Stimulated activated CD4-positive, alpha-beta T cell treated with anti-CD3 and anti-CD28 coated beads, TNF-alpha, amount 100 ng/mL, for 1 hour (primary cell): Measurements from ENCODE around the gene AURKB.
"Not testable (repeated sequence)": the region's sequence is repeated elsewhere in the genome, so short reads cannot be mapped to it uniquely, and the experiment has no call there.

ENCODE experiments used
- DNase-seq, 3 donors: peaks; one replicate each; pipeline ENCODE4 v3.0.0-alpha.2; 2020; ENCODE audit warnings: low read depth in 3 of 3, low spot score in 1 of 3

The AURKB gene

DNA sequence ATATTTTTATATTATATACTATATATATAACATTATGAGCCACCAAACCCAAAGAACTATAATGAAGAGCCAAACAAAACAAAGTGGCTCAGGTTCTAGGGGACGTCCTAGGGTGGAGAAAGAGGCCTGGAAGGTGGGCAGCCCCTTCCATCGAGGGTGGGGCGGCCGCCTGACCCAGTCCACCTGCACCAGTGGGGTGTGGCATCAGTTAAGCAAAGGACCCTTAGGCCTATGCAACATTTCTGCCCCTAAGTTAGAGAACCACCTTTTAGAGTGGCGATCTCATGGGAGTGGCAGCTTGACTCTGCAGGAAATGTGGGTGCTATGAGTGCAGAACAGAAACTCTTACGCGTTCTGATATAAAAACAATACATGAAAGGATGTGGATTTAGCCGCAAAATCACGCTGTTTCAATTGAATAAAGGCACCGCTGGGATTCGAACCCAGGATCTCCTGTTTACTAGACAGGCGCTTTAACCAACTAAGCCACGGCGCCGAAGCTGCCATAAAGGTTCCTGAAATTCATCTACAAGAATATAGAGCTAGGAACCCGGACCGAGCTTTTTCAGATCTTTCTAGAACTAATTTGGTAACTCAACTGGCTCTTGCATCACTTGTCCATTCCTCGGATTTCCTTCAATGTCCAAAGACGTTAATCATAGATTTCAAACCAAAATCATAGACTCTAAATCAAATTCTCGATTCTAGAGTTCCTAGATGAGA lies 15.6 kb upstream of the AURKB start:
- DNase-seq: peak in 2 of 3 donors; percentile 35 to 48

GRCh38 chr17:8224891-8225812 lies 14.8 kb upstream of the AURKB start:
- DNase-seq: no peak

DNA sequence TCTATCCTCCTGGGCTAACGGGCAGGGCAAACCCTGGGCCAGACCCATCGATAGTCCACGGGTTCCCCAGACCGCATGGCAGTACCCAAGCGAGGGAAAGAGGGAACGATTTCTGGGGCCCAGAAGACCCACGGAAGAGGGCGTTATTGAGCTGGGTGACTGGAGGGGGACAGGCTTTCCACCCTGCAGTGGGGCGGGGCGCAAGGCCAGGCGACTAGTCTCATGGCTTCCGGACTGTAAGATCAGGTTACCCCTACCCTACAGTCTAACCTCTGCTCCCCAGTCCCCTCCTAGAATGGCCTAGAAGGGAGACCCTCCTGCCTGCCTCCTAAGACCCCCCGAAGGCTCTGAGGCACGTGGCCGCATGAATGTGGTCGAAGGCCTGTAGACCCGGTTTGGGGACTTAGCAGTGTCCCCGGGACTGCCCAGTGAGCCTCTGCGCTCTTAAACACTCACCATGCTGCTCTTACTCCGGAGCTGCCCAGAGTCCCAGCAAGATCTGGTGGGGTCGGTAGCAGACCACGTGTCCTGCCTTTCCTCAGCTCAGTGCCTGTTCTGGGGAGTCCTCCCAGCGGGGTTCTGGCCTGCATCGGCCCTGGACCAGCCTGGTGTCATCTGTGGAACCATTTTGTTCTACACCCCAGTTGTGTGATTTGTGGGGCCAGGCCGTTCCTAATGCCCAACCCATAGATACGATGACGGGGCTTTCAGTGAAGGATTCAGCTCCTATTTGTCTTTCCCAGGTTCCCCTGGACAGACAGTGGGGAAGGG lies 13.2 kb upstream of the AURKB start:
- peak in 1 of 3 donors; percentile 37 for DNase-seq

DNA sequence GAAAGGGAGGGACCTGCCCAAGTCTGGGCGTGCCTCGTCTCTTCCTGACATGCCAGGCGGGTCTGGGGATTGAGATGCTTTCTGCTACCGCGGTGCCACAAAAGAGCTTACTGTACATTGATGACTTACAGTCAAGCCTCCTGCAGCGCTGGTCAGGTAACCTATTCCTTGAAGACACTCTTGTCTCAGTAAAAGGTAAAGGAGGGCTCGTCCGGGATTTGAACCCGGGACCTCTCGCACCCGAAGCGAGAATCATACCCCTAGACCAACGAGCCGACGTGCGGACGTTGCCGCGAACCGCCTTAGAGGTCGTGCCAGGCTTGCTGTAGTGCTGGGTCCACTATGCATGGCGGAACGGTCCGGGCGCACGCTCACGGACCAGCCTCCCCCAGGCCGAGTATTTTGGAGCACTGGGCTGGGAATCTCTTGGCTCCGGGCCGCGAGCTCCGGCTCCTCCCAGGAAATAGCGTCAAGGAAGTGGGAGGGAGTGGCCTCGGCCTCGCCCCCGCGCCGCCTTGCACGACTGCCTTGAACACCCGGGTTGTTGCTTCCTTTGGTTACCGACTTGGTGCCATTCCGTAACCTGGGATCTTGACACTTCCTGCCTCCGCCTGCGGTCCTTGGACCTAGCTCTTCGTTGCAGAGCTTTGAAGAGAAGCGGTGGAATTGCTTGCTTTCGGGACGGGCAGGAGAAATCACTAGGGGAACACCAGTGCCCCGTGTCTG lies 12.4 kb upstream of the AURKB start:
- DNase-seq: peak; percentile 72 to 90 (median 76)

DNA sequence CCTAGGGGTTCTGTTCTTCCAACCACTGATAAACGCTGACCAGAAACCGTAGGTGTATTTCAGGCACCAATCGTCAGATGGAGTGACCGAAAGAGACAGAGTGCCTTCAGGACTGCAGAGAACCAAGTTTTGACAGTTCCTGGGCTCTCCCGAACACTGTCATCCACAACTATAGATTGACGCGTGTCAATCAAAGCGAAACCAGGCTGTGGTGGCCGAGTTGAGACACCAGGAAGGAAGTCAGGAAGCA lies 11.9 kb upstream of the AURKB start:
- no peak for DNase-seq

DNA sequence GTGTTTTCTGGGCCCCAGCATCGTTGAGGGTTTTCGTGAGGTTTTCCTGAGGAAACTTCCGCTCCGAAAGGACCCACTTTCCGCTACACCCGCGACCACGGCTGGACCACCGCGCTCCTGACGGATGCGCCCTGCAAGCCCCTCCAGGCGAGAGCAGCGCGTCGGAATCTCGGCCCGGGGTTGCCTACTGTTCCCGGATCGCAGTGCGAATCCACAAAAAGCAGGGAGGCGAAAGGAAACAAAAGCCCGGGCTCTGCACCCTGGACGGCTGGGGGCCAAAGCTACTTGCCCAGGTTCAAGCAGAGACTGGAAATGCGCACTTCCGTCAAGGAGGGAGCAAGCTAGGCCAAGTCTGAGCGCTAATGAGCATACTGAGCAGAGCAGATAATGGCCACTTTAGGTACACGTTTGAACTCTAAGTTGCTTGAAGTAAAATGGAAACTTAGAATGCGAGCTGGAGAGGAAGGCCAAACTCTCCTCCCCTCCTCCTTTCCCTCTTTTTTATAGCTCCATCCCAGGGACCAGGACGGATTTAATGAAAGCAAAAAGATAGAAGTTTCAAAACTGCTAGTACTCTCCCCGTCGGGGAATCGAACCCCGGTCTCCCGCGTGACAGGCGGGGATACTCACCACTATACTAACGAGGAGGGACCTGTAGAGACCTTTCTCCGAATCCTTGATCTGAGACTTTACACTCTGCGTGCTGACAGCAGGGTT lies 11.4 kb upstream of the AURKB start:
- peak; percentile 79 to 88 (median 87) for DNase-seq

GRCh38 chr17:8220783-8221662 lies 10.6 kb upstream of the AURKB start:
- DNase-seq: peak; percentile 58 to 95 (median 75)

DNA sequence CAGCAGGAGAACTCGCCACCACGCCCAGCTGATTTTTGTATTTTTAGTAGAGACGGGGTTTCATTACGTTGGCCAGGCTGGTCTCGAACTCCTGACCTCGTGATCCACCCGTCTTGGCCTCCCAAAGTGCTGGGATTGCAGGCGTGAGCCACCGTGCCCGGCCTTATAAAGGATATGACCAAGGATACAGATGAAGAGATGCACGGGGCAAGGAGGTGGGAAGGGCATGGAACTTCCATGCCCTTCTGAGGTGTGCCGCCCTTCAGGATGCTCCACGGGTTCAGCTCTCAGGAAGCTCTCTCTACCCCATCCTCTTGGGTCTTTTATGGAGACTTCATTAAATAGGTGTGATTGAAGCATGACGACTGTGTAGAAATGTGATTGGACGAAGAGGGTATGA lies 3.6 kb upstream of the AURKB start:
- DNase-seq: not testable (repeated sequence)

- no peak for DNase-seq
Measured at GRCh38 chr17:8212312-8213180, 2.2 kb upstream of the AURKB start.

GRCh38 chr17:8210761-8211458 lies 535 bp upstream of the AURKB start:
- DNase-seq: no peak

DNA sequence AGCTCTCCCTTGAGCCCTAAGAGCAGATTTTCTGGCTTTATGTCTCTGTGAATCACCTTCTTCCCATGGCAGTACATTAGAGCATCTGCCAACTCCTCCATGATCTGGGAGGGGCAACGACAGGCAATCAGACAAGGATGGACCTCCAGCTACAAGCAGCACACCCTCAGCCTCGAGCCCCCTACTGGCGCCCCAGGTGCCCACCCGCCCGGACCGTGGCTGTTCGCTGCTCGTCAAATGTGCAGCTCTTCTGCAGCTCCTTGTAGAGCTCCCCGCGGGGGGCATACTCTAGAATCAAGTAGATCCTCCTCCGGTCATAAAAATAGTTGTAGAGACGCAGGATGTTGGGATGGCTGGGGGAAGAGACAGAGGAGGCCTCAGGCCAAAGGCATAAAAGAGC lies 3.8 kb downstream of the AURKB start:
- no peak for DNase-seq

DNA sequence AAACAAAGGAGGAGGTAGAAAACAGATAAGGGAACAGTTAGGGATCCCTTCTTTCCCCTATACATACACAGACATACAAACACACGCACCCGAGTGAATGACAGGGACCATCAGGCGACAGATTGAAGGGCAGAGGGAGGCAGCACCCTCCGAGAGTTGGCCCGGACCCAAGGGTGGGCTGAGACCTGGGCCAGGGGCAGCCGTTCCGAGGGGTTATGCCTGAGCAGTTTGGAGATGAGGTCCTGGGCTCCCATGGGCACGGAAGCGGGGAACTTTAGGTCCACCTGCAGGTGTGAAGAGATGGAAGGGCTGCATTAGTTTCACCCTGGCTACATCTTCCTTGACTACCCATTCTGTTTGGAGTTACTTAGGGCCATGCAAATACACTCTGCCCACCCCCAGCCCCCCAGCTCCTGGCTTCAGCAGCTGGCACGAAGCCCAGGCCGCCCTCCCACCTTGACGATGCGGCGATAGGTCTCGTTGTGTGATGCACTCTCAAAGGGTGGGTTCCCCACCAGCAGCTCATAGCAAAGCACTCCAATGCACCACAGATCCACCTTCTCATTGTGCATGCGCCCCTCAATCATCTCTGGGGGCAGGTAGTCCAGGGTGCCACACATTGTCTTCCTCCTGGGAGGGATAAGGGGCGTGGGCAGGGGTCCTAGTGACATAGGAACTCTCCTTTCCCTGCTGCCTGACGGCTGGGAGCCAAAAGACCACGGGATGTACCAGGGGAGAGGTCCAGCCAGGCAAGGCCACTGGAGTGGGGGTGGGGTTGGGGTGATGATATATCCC lies 5.4 kb downstream of the AURKB start:
- no peak for DNase-seq

- DNase-seq: no peak
Measured at GRCh38 chr17:8192070-8192815, 18.1 kb downstream of the AURKB start.

GRCh38 chr17:8190506-8190905 lies 19.9 kb downstream of the AURKB start:
- DNase-seq: no peak

- peak; percentile 74 to 90 (median 88) for DNase-seq
Measured at GRCh38 chr17:8189711-8190477, 20.5 kb downstream of the AURKB start, which contains the start of gene BORCS6. BORCS6 (minus strand) TSS chr17:8190180; CDS start chr17:8190140, 40 bp downstream.
